Aorta (tissue), 5 donors: Measurements from ENCODE around the gene DOK3. TPM values are rescaled to one million over a fixed set of nuclear protein-coding genes. Genes with fewer than 3 reads are reported as not detected.

Source experiments
- ATAC-seq: fragments of 200-7000 bp; cut with Tn5 transposase; one replicate; pipeline ENCODE4 v1.9.1; 2022; ENCODE audit warnings: moderate library complexity; ENCODE audit not compliant: low FRiP score
- DNase-seq, 2 donors: peaks; one replicate each; pipeline ENCODE4 v3.0.0-alpha.2; 2020
- H3K27ac ChIP-seq, 2 donors: one replicate each; pipeline ENCODE4 v1.5.1; 2013; ENCODE audit warnings: low read length in 2 of 2, mild to moderate bottlenecking in 2 of 2, moderate library complexity in 2 of 2, control low read depth in 1 of 2, inconsistent platforms in 1 of 2, low read depth in 1 of 2
- H3K27me3 ChIP-seq, 2 donors: one replicate each; pipeline ENCODE4 v1.6.1; 2013; ENCODE audit warnings: control low read depth in 1 of 2, low read length in 1 of 2, mild to moderate bottlenecking in 1 of 2, moderate library complexity in 1 of 2; ENCODE audit not compliant: insufficient read depth in 2 of 2, control insufficient read depth in 1 of 2
- H3K36me3 ChIP-seq, 2 donors: one replicate each; pipeline ENCODE4 v1.6.1; 2013; ENCODE audit warnings: control low read depth in 1 of 2, low read length in 1 of 2, mild to moderate bottlenecking in 1 of 2; ENCODE audit not compliant: insufficient read depth in 2 of 2, control insufficient read depth in 1 of 2
- H3K4me1 ChIP-seq, 2 donors: one replicate each; pipeline ENCODE4 v1.6.1; 2013; ENCODE audit warnings: low read length in 2 of 2, control low read depth in 1 of 2, mild to moderate bottlenecking in 1 of 2, moderate library complexity in 1 of 2; ENCODE audit not compliant: insufficient read depth in 2 of 2, control insufficient read depth in 1 of 2
- H3K4me3 ChIP-seq, 2 donors: one replicate each; pipeline ENCODE4 v1.5.1; 2013; ENCODE audit warnings: low read length in 2 of 2, control low read depth in 1 of 2, mild to moderate bottlenecking in 1 of 2
- H3K9me3 ChIP-seq: one replicate; pipeline ENCODE4 v1.6.1; 2013; ENCODE audit warnings: mild to moderate bottlenecking, low read length; ENCODE audit not compliant: control insufficient read depth
- WGBS, 2 donors: extraction: QIAGEN DNeasy Blood & Tissue Kit; methylation state at CpG; one replicate each; pipeline ENCODE4 v1.1.7; 2013; 5-methylcytosine and 5-hydroxymethylcytosine counted together
- intact Hi-C, 2 donors: fragments of 100-400 bp; cut with DNase I; formaldehyde crosslinking; loops; one replicate each; pipeline versions ENCODE4 v1.14.2 to v1.15.0; 2022
- polyA plus RNA-seq, 2 donors: library from polyadenylated mRNA; stranded (reverse); fragments of 200-250 nt; gene quantifications; one replicate each; pipeline ENCODE4 v1.2.3, GENCODE V29; 2013
- total RNA-seq, 2 donors: library from RNA; stranded (reverse); fragmentation: NEBNext Ultra II Directional; extraction: Animal tissue kit (Norgen Biotek cat#: 25700); gene quantifications; one replicate each; pipeline ENCODE4 v1.2.1, GENCODE V29; 2021
- donor health status: healthy with polysubstance abuse.
- donor health status: Bipolar disorder and iron deficiency.
- donor health status: DM: no; HTN: no; CAD: no.
- donor health status: DM: no; HTN: no; CAD: no.
- donor health status: DM: yes; HTN: yes; CAD: no.

The DOK3 gene
- total and polyA plus RNA-seq, 4 donors = 2.7 to 21.6 (median 9.7) TPM

DNA sequence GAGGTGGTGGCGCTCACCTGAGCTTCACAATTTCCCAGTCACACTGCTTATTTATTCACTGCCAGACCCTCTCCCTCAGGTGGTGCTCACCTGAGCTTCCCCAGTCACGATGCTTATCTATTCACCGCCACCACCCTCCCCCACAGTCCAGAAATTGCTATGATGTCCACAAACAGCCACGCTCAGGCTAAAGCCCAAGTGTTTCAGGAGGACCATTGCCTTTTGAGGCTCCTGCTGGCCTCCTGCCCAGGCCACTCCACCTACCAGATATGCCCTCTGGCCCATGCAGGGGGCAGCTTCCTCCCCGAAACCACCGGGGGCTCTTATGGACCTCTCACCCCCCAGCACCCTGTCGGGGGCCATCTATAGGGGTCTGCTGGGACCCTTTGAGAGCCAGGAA is 16.8 kb downstream of the DOK3 start:
- 18 to 22% methylated on average over 7 of the region's 7 CpGs for WGBS, 2 donors
- Histone ChIP-seq H3K27ac (peak overlapping the region; percentile 46 to 58), H3K4me1 (no peaks in the 10 kb centered on the region), H3K4me3 (no peak overlapping the region), H3K9me3 (no peaks in the 10 kb centered on the region), H3K36me3 (peaks cover 0 to 12% of the 10 kb centered on the region in 2 donors), H3K27me3 (no peaks in the 10 kb centered on the region)
- intact Hi-C loops = no loop called here
- DNase-seq (no peak), ATAC-seq (no peak)

DNA sequence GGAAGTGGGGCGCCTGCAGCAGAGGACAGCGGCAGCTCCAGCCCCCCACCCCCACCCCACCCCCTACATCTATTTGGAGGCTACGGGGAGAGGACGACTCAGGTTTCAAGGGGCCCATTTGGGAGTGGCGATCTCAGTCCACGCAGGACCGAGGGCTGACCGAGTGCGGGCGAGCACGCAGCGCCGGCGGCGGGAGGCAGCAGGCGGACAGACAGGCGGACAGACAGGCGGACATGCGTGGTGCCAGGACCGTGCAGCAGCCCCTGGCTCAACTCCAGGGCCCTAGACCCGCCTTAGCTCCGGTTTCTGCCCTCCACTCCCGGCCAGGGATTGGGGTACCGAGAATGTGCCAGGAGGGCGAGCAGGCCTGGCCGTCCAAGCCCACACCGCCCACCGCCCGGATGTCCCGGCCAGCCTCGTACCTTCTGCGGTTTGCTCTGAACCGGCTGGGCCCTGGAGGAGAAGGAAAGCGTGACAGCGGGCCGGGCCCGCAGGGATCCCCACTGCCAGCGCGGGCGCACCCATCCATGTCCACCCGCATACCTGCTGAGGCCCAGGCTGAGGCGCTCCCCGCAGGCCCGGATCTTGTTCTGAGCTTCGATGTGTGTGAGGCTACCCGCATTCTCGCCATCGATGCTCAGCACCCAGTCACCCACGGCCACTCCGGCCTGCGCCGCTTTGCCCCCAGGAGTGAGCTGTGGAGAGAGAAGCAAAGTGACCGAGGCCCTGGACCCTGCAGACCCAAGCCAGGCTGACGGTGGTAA is 17.5 kb downstream of the DOK3 start:
- DNase-seq = no peak

DNA sequence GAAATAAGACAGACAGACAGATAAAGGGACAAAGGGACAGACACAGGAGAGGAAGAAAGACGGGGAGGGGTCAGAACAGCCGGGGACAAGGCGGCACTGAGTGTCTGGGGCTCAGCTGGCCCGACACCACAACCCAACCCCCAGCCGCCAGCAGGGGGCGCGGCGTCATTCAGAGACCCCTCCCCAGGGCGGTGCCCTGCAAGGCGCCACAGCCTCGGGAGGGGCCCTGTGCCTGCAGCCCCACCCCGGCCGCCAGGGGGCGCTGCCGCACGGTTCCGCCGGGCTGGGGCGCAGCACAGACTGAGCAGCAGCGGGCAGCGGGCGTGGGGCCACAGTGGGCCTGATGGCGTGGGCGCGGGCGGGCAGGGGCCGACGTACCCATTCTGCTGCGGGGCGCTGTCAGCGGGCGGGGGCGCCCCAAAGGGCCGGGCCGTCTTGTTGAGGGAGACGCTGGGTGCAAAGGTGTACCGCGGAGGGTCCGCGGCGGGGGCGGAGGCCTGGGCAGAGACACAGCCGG is 18.1 kb downstream of the DOK3 start:
- H3K36me3 ChIP-seq = peaks cover 0 to 16% of the 10 kb centered on the region in 2 donors
- H3K4me1 ChIP-seq = no peaks in the 10 kb centered on the region

More for the DNA sequence above, 17.5 kb downstream of the DOK3 start:
- Histone ChIP-seq H3K4me1 (no peaks in the 10 kb centered on the region), H3K27me3 (no peaks in the 10 kb centered on the region), H3K36me3 (peaks cover 0 to 16% of the 10 kb centered on the region in 2 donors), H3K4me3 (no peak overlapping the region), H3K27ac (peak overlapping the region; percentile 31 to 58), H3K9me3 (no peaks in the 10 kb centered on the region)
- intact Hi-C loops = no loop called here
- whole genome bisulfite sequencing, 2 donors = 26 to 28% methylated on average over 53 to 54 of the region's 54 CpGs
- ATAC-seq = no peak

DNA sequence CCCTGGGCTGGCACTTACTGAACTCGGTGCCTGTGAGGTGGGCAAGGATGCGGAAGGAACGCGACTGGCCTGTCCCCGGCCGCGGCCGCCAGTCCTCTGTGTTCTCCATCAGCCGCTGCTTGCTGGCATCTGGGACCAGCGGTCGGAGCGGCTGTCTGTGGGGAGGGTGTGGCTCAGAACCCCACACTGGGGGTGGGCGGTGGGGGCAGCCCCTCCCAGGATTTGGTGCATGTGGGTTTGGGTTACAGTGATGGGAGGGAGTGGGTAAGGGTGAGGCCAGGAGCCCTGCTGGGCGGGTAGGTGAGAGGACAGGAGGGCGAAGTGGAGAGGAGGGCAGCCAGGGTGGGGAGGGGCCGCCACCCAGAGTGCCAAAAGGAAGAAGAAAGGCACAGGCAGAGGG is 18.6 kb downstream of the DOK3 start:
- Histone ChIP-seq H3K27me3 (no peaks in the 10 kb centered on the region), H3K4me1 (no peaks in the 10 kb centered on the region), H3K36me3 (peaks cover 0 to 18% of the 10 kb centered on the region in 2 donors), H3K4me3 (no peak overlapping the region), H3K27ac (peak overlapping the region in 1 of 2 donors; percentile 10), H3K9me3 (no peaks in the 10 kb centered on the region)
- intact Hi-C loops = no loop called here
- 26 to 29% methylated on average over 16 of the region's 16 CpGs for WGBS, 2 donors
- ATAC-seq = no peak
- DNase-seq = no peak

More for the DNA sequence above, 18.1 kb downstream of the DOK3 start:
- 16 to 20% methylated on average over 28 to 43 of the region's 43 CpGs for whole genome bisulfite sequencing, 2 donors
- no peaks in the 10 kb centered on the region for H3K9me3 ChIP-seq
- ATAC-seq (peak; percentile 12), DNase-seq (peak in 1 of 2 donors; percentile 86)
- H3K4me3 ChIP-seq = no peak overlapping the region
- no peaks in the 10 kb centered on the region for H3K27me3 ChIP-seq
- H3K27ac ChIP-seq = peak overlapping the region; percentile 14 to 31
- intact Hi-C loops = no loop called here

DNA sequence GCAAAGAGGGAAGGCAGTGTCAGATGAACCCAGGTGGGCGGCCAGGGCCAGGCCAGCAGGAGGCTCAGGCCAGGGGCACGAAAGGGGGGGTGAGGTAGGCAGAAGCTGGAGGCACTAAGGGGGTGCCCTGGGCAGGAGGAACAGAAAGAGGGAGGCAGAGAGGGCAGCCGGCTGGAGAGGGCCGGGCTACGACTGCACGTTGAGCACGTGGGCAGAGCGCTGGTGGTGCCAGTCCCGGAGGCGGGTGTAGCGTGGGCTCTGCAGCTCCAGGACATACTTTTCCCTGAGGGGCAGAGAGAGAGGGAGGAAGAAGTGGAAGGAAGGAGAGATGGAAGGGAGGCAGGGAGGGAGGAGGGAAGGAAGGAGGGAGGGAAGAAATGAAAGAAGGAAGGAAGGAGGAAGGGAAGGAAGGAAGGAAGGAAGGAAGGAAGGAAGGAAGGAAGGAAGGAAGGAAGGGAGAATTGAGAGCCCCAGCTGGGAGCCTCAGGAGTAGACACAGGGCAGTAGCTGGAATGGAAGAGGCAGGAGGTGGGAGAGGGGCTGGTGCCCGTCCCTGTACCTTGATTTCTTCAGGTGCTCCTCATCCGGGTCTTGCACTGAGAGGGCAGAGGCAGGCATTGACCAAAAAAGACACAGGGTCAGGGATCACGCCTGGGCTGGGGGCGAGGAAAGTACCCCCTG is 19.2 kb downstream of the DOK3 start:
- Histone ChIP-seq H3K4me1 (no peaks in the 10 kb centered on the region), H3K36me3 (peaks cover 0 to 18% of the 10 kb centered on the region in 2 donors), H3K27me3 (no peaks in the 10 kb centered on the region), H3K27ac (peak overlapping the region in 1 of 2 donors; percentile 11), H3K9me3 (no peaks in the 10 kb centered on the region), H3K4me3 (no peak overlapping the region)
- DNase-seq = no peak
- no peak for ATAC-seq
- WGBS, 2 donors = 17 to 23% methylated on average over 15 of the region's 15 CpGs
- intact Hi-C loops = no loop called here

DNA sequence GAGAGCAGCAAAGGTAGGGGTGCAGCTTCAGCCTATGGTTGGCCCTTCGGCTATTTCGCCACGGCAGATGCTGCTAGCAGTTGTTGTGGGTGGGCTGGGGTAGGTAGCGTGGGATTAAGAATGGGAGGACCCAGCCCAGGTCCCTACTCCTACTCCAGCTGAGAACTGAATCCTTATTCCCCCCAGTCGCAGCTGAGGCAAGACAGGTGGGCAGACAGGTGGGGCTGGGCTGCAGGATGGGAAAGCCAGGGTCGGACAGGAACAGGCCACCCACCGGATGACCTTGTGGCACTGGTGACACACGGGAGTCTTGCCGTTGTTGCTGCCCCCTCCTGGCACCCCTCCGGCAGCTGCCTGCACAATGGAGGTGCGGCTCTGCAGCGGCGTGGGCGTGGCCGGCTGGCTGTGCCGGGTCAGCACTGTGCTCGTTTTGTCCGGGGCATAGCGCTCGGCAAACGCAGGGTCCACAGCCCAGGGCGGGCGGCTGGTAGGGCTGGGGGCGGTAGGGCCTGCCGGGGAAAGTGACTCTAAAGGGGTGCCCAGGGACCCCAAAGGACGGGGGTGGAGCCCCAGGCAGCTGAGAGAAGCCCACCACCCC is 20.4 kb downstream of the DOK3 start:
- DNase-seq (peak in 1 of 2 donors; percentile 81), ATAC-seq (no peak)
- H3K4me3 ChIP-seq = no peak overlapping the region
- no peak overlapping the region for H3K27ac ChIP-seq
- WGBS, 2 donors = 39% methylated on average over 25 to 26 of the region's 26 CpGs
- intact Hi-C loops = no loop called here
- H3K4me1 ChIP-seq = no peaks in the 10 kb centered on the region
- peaks cover 0 to 18% of the 10 kb centered on the region in 2 donors for H3K36me3 ChIP-seq
- H3K27me3 ChIP-seq = no peaks in the 10 kb centered on the region
- no peaks in the 10 kb centered on the region for H3K9me3 ChIP-seq

DNA sequence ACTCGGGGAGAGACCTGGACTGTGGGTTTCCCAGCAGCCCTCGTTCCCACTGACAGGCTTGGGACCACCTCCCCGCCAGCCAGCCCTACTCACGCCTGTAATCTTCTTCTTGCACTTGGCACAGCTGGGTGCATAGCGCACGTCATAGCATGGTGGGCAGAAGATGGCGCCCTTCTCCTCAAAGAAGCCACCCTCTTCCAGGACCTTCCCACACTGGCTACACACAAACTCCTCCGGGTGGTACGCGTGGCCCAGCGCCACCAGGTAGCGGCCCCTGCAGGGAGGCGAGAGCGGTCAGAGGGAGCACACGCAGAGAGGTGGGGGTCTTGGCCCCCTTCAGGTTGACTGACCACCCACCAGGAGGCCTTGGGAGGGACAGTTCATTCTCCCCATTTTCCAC is 21.7 kb downstream of the DOK3 start:
- DNase-seq (no peak), ATAC-seq (no peak)
- Histone ChIP-seq H3K9me3 (no peaks in the 10 kb centered on the region), H3K4me1 (no peaks in the 10 kb centered on the region), H3K27ac (no peak overlapping the region), H3K27me3 (no peaks in the 10 kb centered on the region), H3K36me3 (peaks cover 0 to 18% of the 10 kb centered on the region in 2 donors), H3K4me3 (no peak overlapping the region)
- 69% methylated on average over 15 of the region's 15 CpGs for WGBS, 2 donors
- intact Hi-C loops = no loop called here

DNA sequence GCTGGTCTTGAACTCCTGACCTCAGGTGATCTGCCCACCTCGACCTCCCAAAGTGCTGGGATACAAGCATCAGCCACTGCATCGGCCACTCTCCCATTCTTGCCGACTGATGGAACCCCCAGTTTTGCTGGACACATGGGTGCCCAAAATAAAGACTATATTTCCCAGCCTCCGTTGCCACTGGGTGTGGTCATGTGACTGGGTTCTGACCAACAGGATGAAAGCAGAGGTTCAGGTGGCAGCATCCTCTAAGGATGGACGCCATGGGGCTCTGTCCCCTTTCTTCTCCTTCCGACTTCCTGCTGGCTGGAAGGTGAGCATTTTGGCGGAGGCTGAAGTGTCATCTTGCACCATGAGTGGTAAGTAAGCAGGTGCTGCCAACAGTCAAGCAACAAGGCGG is 22.5 kb downstream of the DOK3 start:
- WGBS, 2 donors = 78% methylated on average over 8 of the region's 8 CpGs
- Histone ChIP-seq H3K4me3 (no peak overlapping the region), H3K9me3 (no peaks in the 10 kb centered on the region), H3K4me1 (no peaks in the 10 kb centered on the region), H3K27ac (no peak overlapping the region), H3K27me3 (no peaks in the 10 kb centered on the region), H3K36me3 (peaks cover 0 to 18% of the 10 kb centered on the region in 2 donors)
- ATAC-seq (no peak), DNase-seq (no peak)
- intact Hi-C loops = no loop called here
